ENCODE data around the gene SLC1A7. TPM values are rescaled to one million over a fixed set of nuclear protein-coding genes. Genes with fewer than 3 reads are reported as not detected.

Gene SLC1A7
- total RNA-seq, 1 experiment from 2014 or later, result not detected

DNA sequence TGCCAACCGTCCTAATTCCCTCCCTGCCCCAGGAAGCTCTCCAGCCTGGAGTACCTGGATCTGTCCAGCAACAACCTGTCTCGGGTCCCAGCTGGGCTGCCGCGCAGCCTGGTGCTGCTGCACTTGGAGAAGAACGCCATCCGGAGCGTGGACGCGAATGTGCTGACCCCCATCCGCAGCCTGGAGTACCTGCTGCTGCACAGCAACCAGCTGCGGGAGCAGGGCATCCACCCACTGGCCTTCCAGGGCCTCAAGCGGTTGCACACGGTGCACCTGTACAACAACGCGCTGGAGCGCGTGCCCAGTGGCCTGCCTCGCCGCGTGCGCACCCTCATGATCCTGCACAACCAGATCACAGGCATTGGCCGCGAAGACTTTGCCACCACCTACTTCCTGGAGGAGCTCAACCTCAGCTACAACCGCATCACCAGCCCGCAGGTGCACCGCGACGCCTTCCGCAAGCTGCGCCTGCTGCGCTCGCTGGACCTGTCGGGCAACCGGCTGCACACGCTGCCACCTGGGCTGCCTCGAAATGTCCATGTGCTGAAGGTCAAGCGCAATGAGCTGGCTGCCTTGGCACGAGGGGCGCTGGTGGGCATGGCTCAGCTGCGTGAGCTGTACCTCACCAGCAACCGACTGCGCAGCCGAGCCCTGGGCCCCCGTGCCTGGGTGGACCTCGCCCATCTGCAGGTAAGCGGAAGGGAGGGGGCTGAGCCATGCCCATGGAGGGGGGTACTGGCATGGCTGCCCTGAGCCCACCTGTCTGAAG, 63.9 kb downstream of the SLC1A7 start:
- Histone ChIP-seq H3K9me3 (ENCODE audit: low read length) (no peaks in the 10 kb centered on the region), H3K4me1 (ENCODE audit: low read length) (no peaks in the 10 kb centered on the region), H3K4me2 (ENCODE audit: low read depth, low read length, poor library complexity, severe bottlenecking) (no peak overlapping the region), H3K36me3 (ENCODE audit: insufficient read depth, low read length) (no peaks in the 10 kb centered on the region), H4K20me1 (ENCODE audit: insufficient read depth, low read depth, low read length) (no peaks in the 10 kb centered on the region), H3K4me3 (ENCODE audit: low read length) (no peak overlapping the region), H3K79me2 (ENCODE audit: low read length) (no peaks in the 10 kb centered on the region), H2AFZ (ENCODE audit: low read length) (no peak overlapping the region), H3K9me2 (replicated peaks; ENCODE audit: insufficient read depth, low read length) (no peaks in the 10 kb centered on the region), H3K27me3 (ENCODE audit: low read length) (no peaks in the 10 kb centered on the region), H3K27ac (ENCODE audit: low read length) (no peak overlapping the region), H3K9ac (ENCODE audit: low read length) (no peak overlapping the region)
- DNase-seq, result no peak

DNA sequence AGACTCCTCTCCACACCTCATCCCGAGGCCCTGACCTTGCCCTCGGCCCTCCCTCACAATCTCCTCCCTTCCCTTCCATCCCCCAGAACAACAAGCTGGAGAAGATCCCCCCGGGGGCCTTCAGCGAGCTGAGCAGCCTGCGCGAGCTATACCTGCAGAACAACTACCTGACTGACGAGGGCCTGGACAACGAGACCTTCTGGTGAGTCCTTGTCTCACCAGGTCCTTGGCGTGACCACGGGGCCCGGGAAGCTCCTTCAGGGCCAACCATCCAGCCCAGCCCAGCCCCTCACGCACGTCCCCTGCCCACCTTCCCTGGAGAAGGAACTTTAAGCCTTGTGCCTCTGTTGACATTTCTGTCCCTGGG, 64.9 kb downstream of the SLC1A7 start:
- Histone ChIP-seq H4K20me1 (ENCODE audit: insufficient read depth, low read depth, low read length) (no peaks in the 10 kb centered on the region), H3K4me3 (ENCODE audit: low read length) (no peak overlapping the region)

DNA sequence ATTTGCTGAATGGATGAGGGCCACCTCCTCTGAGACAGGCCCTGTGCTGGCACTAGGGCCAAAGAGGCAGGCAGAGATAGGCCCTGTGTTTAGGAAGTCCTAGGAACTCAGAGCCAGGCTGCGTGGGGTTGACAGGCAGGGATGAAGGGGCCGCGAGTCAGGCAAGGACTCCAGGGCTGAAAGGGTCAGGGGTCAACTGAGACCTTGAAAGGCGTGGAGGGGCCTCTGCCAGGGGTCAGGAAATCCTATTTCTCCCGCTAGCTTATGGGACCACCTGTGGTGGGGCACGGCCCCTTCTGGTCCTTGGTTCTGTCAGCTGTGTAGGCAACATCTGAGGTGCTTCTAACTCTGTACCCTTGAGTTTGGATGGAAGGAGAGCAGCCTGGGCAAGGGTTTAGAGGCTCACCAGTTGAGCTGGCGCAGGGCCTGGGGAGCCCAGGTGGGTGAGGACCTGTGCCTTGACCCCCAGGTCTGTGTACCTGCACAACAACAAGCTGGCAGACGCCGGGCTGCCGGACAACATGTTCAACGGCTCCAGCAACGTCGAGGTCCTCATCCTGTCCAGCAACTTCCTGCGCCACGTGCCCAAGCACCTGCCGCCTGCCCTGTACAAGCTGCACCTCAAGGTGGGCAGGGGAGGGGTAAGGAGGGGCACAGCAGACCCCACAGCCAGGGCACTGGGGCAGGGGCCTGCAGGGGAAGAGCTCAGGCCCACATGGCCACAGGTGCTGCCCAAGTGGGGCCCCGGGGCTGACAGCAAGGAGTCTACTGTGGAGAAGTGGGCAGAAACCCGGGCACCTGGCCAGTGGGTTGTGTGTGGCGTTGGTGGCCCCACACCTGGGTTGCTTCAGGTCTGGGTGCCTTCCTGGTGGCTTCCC, 65.5 kb downstream of the SLC1A7 start:
- Histone ChIP-seq H3K79me2 (ENCODE audit: low read length) (no peaks in the 10 kb centered on the region), H3K27ac (ENCODE audit: low read length) (no peak overlapping the region), H3K4me2 (ENCODE audit: low read depth, low read length, poor library complexity, severe bottlenecking) (no peak overlapping the region), H3K9me3 (ENCODE audit: low read length) (no peaks in the 10 kb centered on the region), H3K4me1 (ENCODE audit: low read length) (no peaks in the 10 kb centered on the region), H3K9ac (ENCODE audit: low read length) (no peak overlapping the region), H4K20me1 (ENCODE audit: insufficient read depth, low read depth, low read length) (no peaks in the 10 kb centered on the region), H3K36me3 (ENCODE audit: insufficient read depth, low read length) (no peaks in the 10 kb centered on the region), H3K9me2 (replicated peaks; ENCODE audit: insufficient read depth, low read length) (no peaks in the 10 kb centered on the region), H3K27me3 (ENCODE audit: low read length) (no peaks in the 10 kb centered on the region), H2AFZ (ENCODE audit: low read length) (no peak overlapping the region), H3K4me3 (ENCODE audit: low read length) (no peak overlapping the region)
- DNase-seq, result no peak

More for the DNA sequence above, 64.9 kb downstream of the SLC1A7 start:
- no peaks in the 10 kb centered on the region for H3K9me2 ChIP-seq (replicated peaks; ENCODE audit: insufficient read depth, low read length)
- no peaks in the 10 kb centered on the region for H3K9me3 ChIP-seq (ENCODE audit: low read length)
- H3K4me2 ChIP-seq (ENCODE audit: low read depth, low read length, poor library complexity, severe bottlenecking), result no peak overlapping the region
- no peak overlapping the region for H2AFZ ChIP-seq (ENCODE audit: low read length)
- H3K27ac ChIP-seq (ENCODE audit: low read length), result no peak overlapping the region
- H3K36me3 ChIP-seq (ENCODE audit: insufficient read depth, low read length), result no peaks in the 10 kb centered on the region
- no peaks in the 10 kb centered on the region for H3K27me3 ChIP-seq (ENCODE audit: low read length)
- H3K9ac ChIP-seq (ENCODE audit: low read length), result no peak overlapping the region
- no peaks in the 10 kb centered on the region for H3K79me2 ChIP-seq (ENCODE audit: low read length)
- H3K4me1 ChIP-seq (ENCODE audit: low read length), result no peaks in the 10 kb centered on the region
- no peak for DNase-seq

GRCh38 chr1:53076165-53076564, 66.3 kb downstream of the SLC1A7 start:
- no peaks in the 10 kb centered on the region for H3K9me2 ChIP-seq (replicated peaks; ENCODE audit: insufficient read depth, low read length)
- H3K27me3 ChIP-seq (ENCODE audit: low read length), result no peaks in the 10 kb centered on the region

DNA sequence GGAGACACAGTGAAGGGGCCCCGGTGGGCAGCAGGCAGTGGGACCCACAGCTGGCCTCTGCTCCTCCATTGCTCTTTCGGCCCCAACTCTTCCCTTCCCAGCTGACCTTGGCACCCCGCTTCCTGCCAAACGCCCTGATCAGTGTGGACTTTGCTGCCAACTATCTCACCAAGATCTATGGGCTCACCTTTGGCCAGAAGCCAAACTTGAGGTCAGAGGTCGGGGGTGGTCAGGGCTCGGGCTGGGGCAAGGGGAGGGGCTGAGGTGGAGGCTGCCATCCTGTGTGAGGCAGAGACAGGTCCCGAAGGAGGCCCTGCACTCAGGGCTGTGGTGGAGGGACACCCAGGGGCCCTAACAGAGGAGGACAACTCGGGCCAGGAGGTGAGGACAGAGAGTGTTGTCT, 66.7 kb downstream of the SLC1A7 start:
- H3K9me3 ChIP-seq (ENCODE audit: low read length), result no peaks in the 10 kb centered on the region
- no peak overlapping the region for H3K9ac ChIP-seq (ENCODE audit: low read length)

More at GRCh38 chr1:53076165-53076564, 66.3 kb downstream of the SLC1A7 start:
- Histone ChIP-seq H3K36me3 (ENCODE audit: insufficient read depth, low read length) (no peaks in the 10 kb centered on the region), H2AFZ (ENCODE audit: low read length) (no peak overlapping the region), H3K9me3 (ENCODE audit: low read length) (no peaks in the 10 kb centered on the region), H3K4me2 (ENCODE audit: low read depth, low read length, poor library complexity, severe bottlenecking) (no peak overlapping the region), H3K9ac (ENCODE audit: low read length) (no peak overlapping the region), H4K20me1 (ENCODE audit: insufficient read depth, low read depth, low read length) (no peaks in the 10 kb centered on the region), H3K4me1 (ENCODE audit: low read length) (no peaks in the 10 kb centered on the region), H3K79me2 (ENCODE audit: low read length) (no peaks in the 10 kb centered on the region), H3K4me3 (ENCODE audit: low read length) (no peak overlapping the region), H3K27ac (ENCODE audit: low read length) (no peak overlapping the region)
- DNase-seq, result no peak

GRCh38 chr1:53075206-53075605, 67.2 kb downstream of the SLC1A7 start:
- Histone ChIP-seq H4K20me1 (ENCODE audit: insufficient read depth, low read depth, low read length) (no peaks in the 10 kb centered on the region), H3K36me3 (ENCODE audit: insufficient read depth, low read length) (no peaks in the 10 kb centered on the region), H3K27ac (ENCODE audit: low read length) (no peak overlapping the region), H3K9me2 (replicated peaks; ENCODE audit: insufficient read depth, low read length) (no peaks in the 10 kb centered on the region), H3K9ac (ENCODE audit: low read length) (no peak overlapping the region), H3K4me3 (ENCODE audit: low read length) (no peak overlapping the region), H3K79me2 (ENCODE audit: low read length) (no peaks in the 10 kb centered on the region), H3K4me2 (ENCODE audit: low read depth, low read length, poor library complexity, severe bottlenecking) (no peak overlapping the region), H3K9me3 (ENCODE audit: low read length) (no peaks in the 10 kb centered on the region), H2AFZ (ENCODE audit: low read length) (no peak overlapping the region), H3K4me1 (ENCODE audit: low read length) (no peaks in the 10 kb centered on the region), H3K27me3 (ENCODE audit: low read length) (no peaks in the 10 kb centered on the region)
- no peak for DNase-seq

More for the DNA sequence above, 66.7 kb downstream of the SLC1A7 start:
- Histone ChIP-seq H3K4me3 (ENCODE audit: low read length) (no peak overlapping the region), H4K20me1 (ENCODE audit: insufficient read depth, low read depth, low read length) (no peaks in the 10 kb centered on the region), H3K79me2 (ENCODE audit: low read length) (no peaks in the 10 kb centered on the region), H3K4me2 (ENCODE audit: low read depth, low read length, poor library complexity, severe bottlenecking) (no peak overlapping the region), H3K36me3 (ENCODE audit: insufficient read depth, low read length) (no peaks in the 10 kb centered on the region), H3K4me1 (ENCODE audit: low read length) (no peaks in the 10 kb centered on the region), H3K27ac (ENCODE audit: low read length) (no peak overlapping the region), H2AFZ (ENCODE audit: low read length) (no peak overlapping the region), H3K27me3 (ENCODE audit: low read length) (no peaks in the 10 kb centered on the region), H3K9me2 (replicated peaks; ENCODE audit: insufficient read depth, low read length) (no peaks in the 10 kb centered on the region)
- no peak for DNase-seq

GRCh38 chr1:53074313-53075154, 67.9 kb downstream of the SLC1A7 start:
- DNase-seq, result no peak
- H3K36me3 ChIP-seq (ENCODE audit: insufficient read depth, low read length), result no peaks in the 10 kb centered on the region
- H3K27me3 ChIP-seq (ENCODE audit: low read length), result no peaks in the 10 kb centered on the region
- no peak overlapping the region for H3K27ac ChIP-seq (ENCODE audit: low read length)
- no peak overlapping the region for H3K4me3 ChIP-seq (ENCODE audit: low read length)
- no peak overlapping the region for H3K4me2 ChIP-seq (ENCODE audit: low read depth, low read length, poor library complexity, severe bottlenecking)
- no peak overlapping the region for H2AFZ ChIP-seq (ENCODE audit: low read length)
- H3K9ac ChIP-seq (ENCODE audit: low read length), result no peak overlapping the region
- H3K9me3 ChIP-seq (ENCODE audit: low read length), result no peaks in the 10 kb centered on the region
- no peaks in the 10 kb centered on the region for H4K20me1 ChIP-seq (ENCODE audit: insufficient read depth, low read depth, low read length)
- H3K9me2 ChIP-seq (replicated peaks; ENCODE audit: insufficient read depth, low read length), result no peaks in the 10 kb centered on the region
- no peaks in the 10 kb centered on the region for H3K4me1 ChIP-seq (ENCODE audit: low read length)
- no peaks in the 10 kb centered on the region for H3K79me2 ChIP-seq (ENCODE audit: low read length)

DNA sequence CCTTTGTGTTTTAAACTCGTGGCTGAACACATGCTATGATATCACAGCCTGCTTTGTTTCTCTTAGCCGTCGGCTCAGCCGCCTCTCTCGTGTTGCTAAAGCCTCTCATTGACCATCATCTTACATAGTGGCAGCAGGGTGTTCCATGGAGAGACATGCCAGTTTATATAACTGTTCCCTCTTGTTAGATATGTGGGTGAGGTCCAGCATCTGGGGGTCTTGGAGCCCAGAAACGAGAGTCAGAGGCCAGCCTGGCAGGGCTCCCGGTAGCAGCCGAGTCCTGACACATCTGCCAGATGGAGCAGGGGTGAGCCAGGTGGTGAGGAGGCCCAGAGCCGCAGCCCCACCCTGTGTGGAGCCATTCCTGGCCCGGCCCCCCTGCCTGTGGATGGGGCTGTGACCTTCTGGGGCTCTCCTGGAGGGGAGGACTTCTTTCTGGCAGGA, 68.5 kb downstream of the SLC1A7 start:
- Histone ChIP-seq H3K27ac (ENCODE audit: low read length) (no peak overlapping the region), H3K4me1 (ENCODE audit: low read length) (no peaks in the 10 kb centered on the region), H3K36me3 (ENCODE audit: insufficient read depth, low read length) (no peaks in the 10 kb centered on the region), H3K79me2 (ENCODE audit: low read length) (no peaks in the 10 kb centered on the region), H3K4me3 (ENCODE audit: low read length) (no peak overlapping the region), H2AFZ (ENCODE audit: low read length) (no peak overlapping the region), H4K20me1 (ENCODE audit: insufficient read depth, low read depth, low read length) (no peaks in the 10 kb centered on the region), H3K9ac (ENCODE audit: low read length) (no peak overlapping the region), H3K9me2 (replicated peaks; ENCODE audit: insufficient read depth, low read length) (no peaks in the 10 kb centered on the region), H3K9me3 (ENCODE audit: low read length) (no peaks in the 10 kb centered on the region), H3K27me3 (ENCODE audit: low read length) (no peaks in the 10 kb centered on the region), H3K4me2 (ENCODE audit: low read depth, low read length, poor library complexity, severe bottlenecking) (no peak overlapping the region)
- no peak for DNase-seq

Measured in Karpas-422 (cell line).